Measurements from ENCODE around the gene TENM3. TPM values are rescaled to one million over a fixed set of nuclear protein-coding genes. Genes with fewer than 3 reads are reported as not detected.

Gene TENM3
- total RNA-seq, 2 donors from 2014 or later: 21.4 to 52.3 TPM

DNA sequence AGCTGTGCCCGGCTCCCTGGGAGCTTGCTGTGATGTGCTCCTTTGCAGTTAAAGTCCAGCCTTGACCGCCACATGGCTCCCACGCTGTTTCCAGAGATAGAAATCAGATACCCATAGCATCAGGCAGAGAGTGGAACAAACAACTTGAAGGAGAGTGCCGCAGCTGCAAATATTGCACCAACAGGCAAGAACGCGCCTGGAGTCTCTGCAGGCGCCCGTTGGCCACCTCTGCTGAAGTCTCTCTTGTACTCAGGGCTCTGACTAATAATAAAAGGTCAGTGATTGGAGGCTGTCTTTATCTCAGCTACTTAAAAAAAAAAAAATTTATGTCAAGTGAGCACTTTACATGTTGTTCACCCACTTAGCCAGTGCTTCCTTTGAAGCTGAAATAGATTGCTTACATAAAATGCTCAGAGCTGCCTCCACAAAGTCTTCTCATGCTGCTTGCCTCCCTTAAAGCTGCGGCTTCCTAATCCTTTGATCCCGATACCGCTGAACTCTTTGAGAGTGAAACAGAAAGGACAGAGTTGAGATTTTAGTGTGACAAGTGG is 30.9 kb upstream of the TENM3 start:
- Histone ChIP-seq H3K36me3 (no peaks in the 10 kb centered on the region), H3K27ac (no peak overlapping the region), H3K4me1 (replicated peaks) (no peaks in the 10 kb centered on the region), H3K4me3 (no peak overlapping the region), H3K27me3 (replicated peaks; ENCODE audit: insufficient read depth) (no peaks in the 10 kb centered on the region), H3K9me3 (no peaks in the 10 kb centered on the region)
- no peak for DNase-seq (ENCODE audit: low spot score)
- TF ChIP-seq, protein P1, sequence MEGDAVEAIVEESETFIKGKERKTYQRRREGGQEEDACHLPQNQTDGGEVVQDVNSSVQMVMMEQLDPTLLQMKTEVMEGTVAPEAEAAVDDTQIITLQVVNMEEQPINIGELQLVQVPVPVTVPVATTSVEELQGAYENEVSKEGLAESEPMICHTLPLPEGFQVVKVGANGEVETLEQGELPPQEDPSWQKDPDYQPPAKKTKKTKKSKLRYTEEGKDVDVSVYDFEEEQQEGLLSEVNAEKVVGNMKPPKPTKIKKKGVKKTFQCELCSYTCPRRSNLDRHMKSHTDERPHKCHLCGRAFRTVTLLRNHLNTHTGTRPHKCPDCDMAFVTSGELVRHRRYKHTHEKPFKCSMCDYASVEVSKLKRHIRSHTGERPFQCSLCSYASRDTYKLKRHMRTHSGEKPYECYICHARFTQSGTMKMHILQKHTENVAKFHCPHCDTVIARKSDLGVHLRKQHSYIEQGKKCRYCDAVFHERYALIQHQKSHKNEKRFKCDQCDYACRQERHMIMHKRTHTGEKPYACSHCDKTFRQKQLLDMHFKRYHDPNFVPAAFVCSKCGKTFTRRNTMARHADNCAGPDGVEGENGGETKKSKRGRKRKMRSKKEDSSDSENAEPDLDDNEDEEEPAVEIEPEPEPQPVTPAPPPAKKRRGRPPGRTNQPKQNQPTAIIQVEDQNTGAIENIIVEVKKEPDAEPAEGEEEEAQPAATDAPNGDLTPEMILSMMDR (IDR thresholded peaks at IDR 0.05): no peak
- TF ChIP-seq POLR2AphosphoS5 (IDR thresholded peaks at IDR 0.05) (no peak), POLR2A (IDR thresholded peaks at IDR 0.05) (no peak)
- 30% methylated on average over 11 of the region's 11 CpGs for WGBS
- intact Hi-C loops (cut with DNase I): no loop called here

DNA sequence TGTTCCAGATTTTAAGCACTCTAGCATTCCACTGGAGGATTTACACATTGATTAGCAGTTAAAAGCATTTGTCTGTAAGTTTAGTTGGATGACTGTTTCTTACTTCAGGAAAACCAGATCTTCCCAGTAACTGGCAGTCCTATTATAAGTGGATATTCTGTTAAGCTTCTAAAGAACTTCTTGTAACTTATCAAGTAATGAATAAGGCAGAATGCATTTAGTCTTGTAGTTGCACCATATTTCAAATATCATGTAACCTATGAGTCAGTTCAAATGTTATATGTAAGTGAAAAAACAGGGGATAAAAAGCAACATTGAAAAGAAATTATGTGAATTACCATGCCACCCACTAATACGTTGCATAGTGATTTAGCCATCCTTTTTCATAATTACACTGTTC is 30.2 kb upstream of the TENM3 start:
- TF ChIP-seq, protein P1 (IDR thresholded peaks at IDR 0.05): no peak
- Histone ChIP-seq H3K4me1 (replicated peaks) (no peaks in the 10 kb centered on the region), H3K27me3 (replicated peaks; ENCODE audit: insufficient read depth) (no peaks in the 10 kb centered on the region), H3K36me3 (no peaks in the 10 kb centered on the region), H3K27ac (no peak overlapping the region), H3K4me3 (no peak overlapping the region), H3K9me3 (no peaks in the 10 kb centered on the region)
- intact Hi-C loops (cut with DNase I): no loop called here
- no peak for DNase-seq (ENCODE audit: low spot score)
- 94% methylated on average over 1 of the region's 1 CpG for WGBS

DNA sequence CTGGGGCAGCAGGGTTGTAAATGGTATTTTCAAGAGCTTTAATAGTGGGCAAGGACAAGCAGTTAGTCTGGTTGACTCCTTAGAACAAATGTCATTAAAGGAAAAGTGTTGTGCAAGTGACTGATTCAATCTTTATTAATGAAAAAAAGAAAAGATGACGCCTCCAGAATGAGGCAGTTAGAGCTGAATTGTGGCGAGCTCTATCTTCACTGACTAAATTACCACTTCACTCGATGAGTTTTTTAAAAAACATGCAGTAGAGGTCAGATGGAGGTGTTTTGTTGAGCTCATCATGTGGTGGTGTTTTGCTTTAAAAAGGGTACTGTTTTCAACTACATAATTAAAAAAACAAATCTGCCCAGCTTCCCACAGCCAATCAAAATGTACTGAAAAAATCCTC is 28.1 kb upstream of the TENM3 start:
- no peak overlapping the region for H3K4me3 ChIP-seq
- no peaks in the 10 kb centered on the region for H3K27me3 ChIP-seq (replicated peaks; ENCODE audit: insufficient read depth)
- H3K36me3 ChIP-seq: no peaks in the 10 kb centered on the region
- 74% methylated on average over 3 of the region's 3 CpGs for WGBS
- no peaks in the 10 kb centered on the region for H3K4me1 ChIP-seq (replicated peaks)
- H3K27ac ChIP-seq: no peak overlapping the region
- intact Hi-C loops (cut with DNase I): no loop called here
- TF ChIP-seq POLR2A (IDR thresholded peaks at IDR 0.05) (no peak), POLR2AphosphoS5 (IDR thresholded peaks at IDR 0.05) (no peak)
- TF ChIP-seq, protein P1 (IDR thresholded peaks at IDR 0.05): no peak
- H3K9me3 ChIP-seq: no peaks in the 10 kb centered on the region
- no peak for DNase-seq (ENCODE audit: low spot score)

DNA sequence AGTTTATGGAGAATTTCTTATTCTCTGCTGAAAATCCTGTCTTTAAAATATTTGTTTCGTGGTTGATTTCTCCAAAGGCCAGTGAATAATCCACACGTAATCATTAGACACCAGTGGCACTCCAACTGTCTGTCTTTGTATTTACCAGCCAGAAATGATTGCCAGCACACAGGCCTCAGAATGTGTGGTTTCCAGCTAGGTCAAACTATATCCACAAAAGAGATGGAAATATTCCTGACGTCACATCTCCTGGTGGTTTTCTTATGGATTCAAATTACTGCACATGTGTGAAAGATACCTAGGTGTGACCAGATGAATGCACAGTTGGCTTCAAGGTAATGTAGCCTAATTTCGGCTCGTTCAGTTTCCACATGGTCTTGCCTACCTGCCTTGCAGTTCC is 27.2 kb upstream of the TENM3 start:
- Histone ChIP-seq H3K27ac (no peak overlapping the region), H3K27me3 (replicated peaks; ENCODE audit: insufficient read depth) (no peaks in the 10 kb centered on the region), H3K36me3 (no peaks in the 10 kb centered on the region), H3K4me3 (no peak overlapping the region), H3K4me1 (replicated peaks) (no peaks in the 10 kb centered on the region), H3K9me3 (no peaks in the 10 kb centered on the region)
- DNase-seq (ENCODE audit: low spot score): no peak
- WGBS: 82% methylated on average over 5 of the region's 5 CpGs
- TF ChIP-seq, protein P1 (IDR thresholded peaks at IDR 0.05): no peak
- TF ChIP-seq POLR2A (IDR thresholded peaks at IDR 0.05) (no peak), POLR2AphosphoS5 (IDR thresholded peaks at IDR 0.05) (no peak)
- intact Hi-C loops (cut with DNase I): no loop called here

DNA sequence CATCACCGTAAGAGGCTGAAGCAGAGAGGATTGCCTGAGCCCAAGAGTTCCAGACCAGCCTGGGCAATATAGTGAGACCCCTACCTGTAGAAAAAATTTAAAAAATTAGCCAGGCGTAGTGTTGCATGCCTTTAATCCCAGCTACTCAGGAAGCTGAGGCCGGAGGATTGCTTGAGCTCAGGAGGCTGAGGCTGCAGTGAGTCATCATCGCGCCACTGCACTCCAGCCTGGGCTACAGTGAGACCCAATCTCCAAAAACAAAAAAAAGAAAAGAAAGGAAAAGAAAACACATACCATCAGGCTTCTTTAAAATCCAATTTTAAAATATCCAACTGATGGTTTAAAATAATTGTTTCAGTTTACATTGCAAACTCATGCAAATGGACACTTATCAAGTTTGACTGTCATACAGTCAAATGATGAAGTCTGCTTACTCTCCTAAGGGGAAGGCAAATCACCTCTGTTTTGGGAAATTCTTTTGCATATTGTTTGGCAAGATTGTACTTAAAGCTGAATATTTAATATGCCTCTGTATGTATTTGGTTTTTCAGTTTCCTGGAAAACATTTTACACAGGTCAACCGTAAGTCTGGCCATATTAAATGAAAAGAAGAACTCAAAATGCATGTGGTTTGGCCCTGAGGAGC is 23.7 kb upstream of the TENM3 start:
- no peak for TF ChIP-seq POLR2A (IDR thresholded peaks at IDR 0.05)
- TF ChIP-seq, protein P1 (IDR thresholded peaks at IDR 0.05): no peak
- TF ChIP-seq POLR2AphosphoS5 (IDR thresholded peaks at IDR 0.05): no peak
- Histone ChIP-seq H3K27me3 (replicated peaks; ENCODE audit: insufficient read depth) (no peaks in the 10 kb centered on the region), H3K9me3 (no peaks in the 10 kb centered on the region), H3K36me3 (no peaks in the 10 kb centered on the region), H3K4me1 (replicated peaks) (no peaks in the 10 kb centered on the region), H3K27ac (no peak overlapping the region), H3K4me3 (no peak overlapping the region)
- no peak for DNase-seq (ENCODE audit: low spot score)
- 89% methylated on average over 6 of the region's 6 CpGs for WGBS
- intact Hi-C loops (cut with DNase I): no loop called here
